ENCODE data around the gene MLXIP. TPM values are rescaled to one million over a fixed set of nuclear protein-coding genes. Genes with fewer than 3 reads are reported as not detected.

MLXIP gene
- total and polyA plus RNA-seq, 2 of the 4 experiments (the other 2 are of a cell fraction): 2.7 to 10.8 TPM

GRCh38 chr12:122094735-122095631 is 16.4 kb downstream of the MLXIP start:
- H4K20me1 ChIP-seq (ENCODE audit: insufficient read depth, low read length): peaks cover 81% of the 10 kb centered on the region
- POLR2A ChIA-PET (ENCODE audit: unreplicated experiment): no interaction called here
- no peak for ATAC-seq (ENCODE audit: low read depth)

More at GRCh38 chr12:122094735-122095631, 16.4 kb downstream of the MLXIP start:
- H3K4me3 ChIP-seq (ENCODE audit: insufficient read depth, low read depth, low read length): no peak overlapping the region
- H3K18ac ChIP-seq (ENCODE audit: low read depth, low read length): peak overlapping the region; percentile 39
- dilution Hi-C loops (cut with HindIII; ENCODE audit: low sequenced_read_pairs, unreplicated experiment): no loop called here
- no peaks in the 10 kb centered on the region for H3K9me3 ChIP-seq (ENCODE audit: control insufficient read depth, insufficient read depth, low read length)
- peak overlapping the region; percentile 99 for H2AK5ac ChIP-seq (ENCODE audit: low read depth, low read length)
- H3K56ac ChIP-seq (ENCODE audit: extremely low read depth, insufficient read depth, low read length): no peak overlapping the region
- no peak overlapping the region for H3K4me2 ChIP-seq (ENCODE audit: low read depth, low read length)
- H4K5ac ChIP-seq (ENCODE audit: low read depth, low read length): peak overlapping the region; percentile 28
- in situ Hi-C loops (cut with MboI; ENCODE audit: low sequenced_read_pairs): no loop called here
- peak overlapping the region; percentile 60 for H2AK9ac ChIP-seq (replicated peaks; ENCODE audit: low read depth, low read length, poor library complexity)
- peak overlapping the region; percentile 66 for H2BK120ac ChIP-seq (ENCODE audit: low read depth, low read length)
- peak overlapping the region; percentile 95 for H2BK5ac ChIP-seq (ENCODE audit: low read depth, low read length, poor library complexity, severe bottlenecking)
- H3K23ac ChIP-seq (ENCODE audit: low read depth, low read length): peak overlapping the region; percentile 80; the same call in 1 of the 2 replicates
- intact Hi-C loops (cut with micrococcal nuclease): no loop called here
- peaks cover 61% of the 10 kb centered on the region for H3K9me1 ChIP-seq (ENCODE audit: insufficient read depth, low read length)
- H3K27me3 ChIP-seq (ENCODE audit: control insufficient read depth, insufficient read depth, low read length): no peaks in the 10 kb centered on the region
- H3K14ac ChIP-seq (replicated peaks; ENCODE audit: low read depth, low read length): peak overlapping the region; percentile 91
- CTCF ChIA-PET: interaction anchor here (0.7 kb wide), 1 partner anchor 27 kb away, joined by 3 read pairs; no protein-coding TSS in a partner anchor
- peak overlapping the region; percentile 50; the same call in 1 of the 2 replicates for H2BK20ac ChIP-seq (ENCODE audit: low read depth, low read length)
- TF ChIP-seq POLR2A (IDR thresholded peaks at IDR 0.05; ENCODE audit: low read depth, low read length) (no peak), RAD21 (IDR thresholded peaks at IDR 0.05; ENCODE audit: low read length) (no peak), ELK1 (IDR thresholded peaks at IDR 0.05; ENCODE audit: borderline replicate concordance, low read depth, low read length) (no peak), MAFK (IDR thresholded peaks at IDR 0.05; ENCODE audit: low read depth, low read length) (no peak), SMC3 (IDR thresholded peaks at IDR 0.05; ENCODE audit: low read depth, low read length) (no peak), MXI1 (IDR thresholded peaks at IDR 0.05; ENCODE audit: borderline replicate concordance, low read depth, low read length) (no peak), USF2 (IDR thresholded peaks at IDR 0.05; ENCODE audit: low read depth, low read length) (no peak), MAZ (IDR thresholded peaks at IDR 0.05; ENCODE audit: borderline replicate concordance, low read depth, low read length) (no peak), NFE2L2 (IDR thresholded peaks at IDR 0.05; ENCODE audit: low read depth, low read length) (no peak), CHD1 (IDR thresholded peaks at IDR 0.05; ENCODE audit: low read depth, low read length) (no peak), RFX5 (IDR thresholded peaks at IDR 0.05; ENCODE audit: low read depth, low read length) (no peak), FOS (IDR thresholded peaks at IDR 0.05; ENCODE audit: low read depth, low read length) (no peak)
- no peaks in the 10 kb centered on the region for H3K36me3 ChIP-seq (ENCODE audit: control insufficient read depth, insufficient read depth, low read length)
- H4K91ac ChIP-seq (ENCODE audit: insufficient read depth, low read depth, low read length): peak overlapping the region; percentile 47; the same call in 1 of the 2 replicates
- H3K4ac ChIP-seq (ENCODE audit: low read depth, low read length): peak overlapping the region; percentile 80
- H3K9ac ChIP-seq (ENCODE audit: low read depth, low read length): no peak overlapping the region
- H4K8ac ChIP-seq (ENCODE audit: low read depth in 2 of 2, low read length in 2 of 2): peak overlapping the region in 1 of 2 experiments; percentile 69; a peak in 3 of 4 replicates
- no TSS peak for BruUV-seq (replicated peaks)
- H3K79me1 ChIP-seq (ENCODE audit: low read depth in 1 of 2, low read length in 2 of 2): peaks cover 55 to 87% of the 10 kb centered on the region in 2 experiments
- 98% methylated on average over 3 of the region's 10 CpGs; no CpG with 5 or more reads in 1 of the 2 experiments for WGBS, 2 experiments (ENCODE audit: extremely low coverage in 2 of 2, insufficient read length in 1 of 2)
- peak overlapping the region; percentile 40; the same call in 2 of the 3 replicates for H2BK15ac ChIP-seq (ENCODE audit: low read depth, low read length)
- peak; percentile 53 for DNase-seq
- H3K27ac ChIP-seq (ENCODE audit: insufficient read depth, low read length): peak overlapping the region; percentile 10; the same call in 1 of the 2 replicates
- peaks cover 52% of the 10 kb centered on the region for H3K4me1 ChIP-seq (ENCODE audit: control insufficient read depth, insufficient read depth, low read length)
- peak overlapping the region; percentile 76 for H2AFZ ChIP-seq (replicated peaks; ENCODE audit: low read length, poor library complexity)

All from IMR-90 (cell line).